T follicular helper cell (primary cell): Measurements from ENCODE around the gene KCNAB1.
A peak's percentile ranks its signal among the peaks of the same experiment; 100 is the strongest.
"Not testable (repeated sequence)": the region's sequence is repeated elsewhere in the genome, so short reads cannot be mapped to it uniquely, and the experiment has no call there.

Experiments used
- DNase-seq: peaks from one replicate; pipeline ENCODE4 v3.0.0-alpha.2; 2020; ENCODE audit warnings: low read depth

The KCNAB1 gene

GRCh38 chr3:156539051-156539450, 418.7 kb downstream of the KCNAB1 start:
- no peak for DNase-seq

- DNase-seq: no peak
Observed at GRCh38 chr3:156539802-156540201, 419.4 kb downstream of the KCNAB1 start.

- no peak for DNase-seq
Observed at GRCh38 chr3:156542101-156543042, 422.0 kb downstream of the KCNAB1 start.

- DNase-seq: no peak
Observed at GRCh38 chr3:156543043-156543555, 422.7 kb downstream of the KCNAB1 start.

GRCh38 chr3:156547637-156548036, 427.3 kb downstream of the KCNAB1 start:
- DNase-seq: no peak

- no peak for DNase-seq
Observed at GRCh38 chr3:156548041-156548687, 427.8 kb downstream of the KCNAB1 start.

- no peak for DNase-seq
Observed at GRCh38 chr3:156548902-156549301, 428.5 kb downstream of the KCNAB1 start.

GRCh38 chr3:156551261-156551660, 430.9 kb downstream of the KCNAB1 start:
- DNase-seq: no peak

- DNase-seq: no peak
Observed at GRCh38 chr3:156551746-156552145, 431.4 kb downstream of the KCNAB1 start.

GRCh38 chr3:156552973-156553372, 432.6 kb downstream of the KCNAB1 start:
- DNase-seq: no peak

- DNase-seq: no peak
Observed at GRCh38 chr3:156553705-156554356, 433.5 kb downstream of the KCNAB1 start.

GRCh38 chr3:156554515-156554841, 434.1 kb downstream of the KCNAB1 start:
- DNase-seq: no peak

- peak; percentile 98 for DNase-seq
Observed at GRCh38 chr3:156554842-156555687, 434.7 kb downstream of the KCNAB1 start, which contains the start of gene SSR3. TSS of gene SSR3 (minus strand) at chr3:156555117. CDS start at chr3:156555089, 28 bp downstream.

GRCh38 chr3:156558389-156558788, 438.0 kb downstream of the KCNAB1 start:
- no peak for DNase-seq

- no peak for DNase-seq
Observed at GRCh38 chr3:156559321-156559720, 438.9 kb downstream of the KCNAB1 start.

- no peak for DNase-seq
Observed at GRCh38 chr3:156561533-156561932, 441.2 kb downstream of the KCNAB1 start.

GRCh38 chr3:156562486-156562885, 442.1 kb downstream of the KCNAB1 start:
- not testable (repeated sequence) for DNase-seq

GRCh38 chr3:156563900-156564682, 443.7 kb downstream of the KCNAB1 start:
- no peak for DNase-seq

GRCh38 chr3:156569016-156569415, 448.6 kb downstream of the KCNAB1 start:
- not testable (repeated sequence) for DNase-seq

GRCh38 chr3:156569881-156570280, 449.5 kb downstream of the KCNAB1 start:
- not testable (repeated sequence) for DNase-seq

GRCh38 chr3:156575641-156576040, 455.3 kb downstream of the KCNAB1 start:
- DNase-seq: no peak
